ENCODE measurements around the gene BTBD9.

The BTBD9 gene

DNA sequence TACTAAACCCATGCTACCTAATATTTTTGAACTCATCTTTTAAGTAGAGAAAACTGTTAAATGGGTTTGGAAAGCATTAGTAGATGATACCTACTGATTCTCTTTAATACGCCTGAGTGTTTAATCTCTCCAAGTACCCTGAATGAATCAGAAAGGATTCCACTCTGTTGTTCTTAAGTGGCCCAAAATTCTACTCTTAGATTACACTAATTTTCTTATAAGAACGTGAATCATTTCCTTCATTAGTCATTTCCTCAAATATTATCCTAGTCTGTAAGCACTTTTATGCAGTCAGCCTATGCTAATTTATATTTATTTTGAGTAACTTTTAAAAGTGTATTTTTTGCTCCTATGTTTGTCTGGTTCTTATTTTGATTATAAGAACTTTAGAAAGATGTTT lies 380.0 kb downstream of the BTBD9 start:
- no peak overlapping the region for H3K4me2 ChIP-seq (ENCODE audit: low read length)
- H3K27ac ChIP-seq (ENCODE audit: low read depth, low read length), result no peak overlapping the region
- no peaks in the 10 kb centered on the region for H3K36me3 ChIP-seq (ENCODE audit: control insufficient read depth, low read length)
- H3K79me2 ChIP-seq (ENCODE audit: control insufficient read depth, low read length), result no peaks in the 10 kb centered on the region
- no peaks in the 10 kb centered on the region; the same call in 1 of the 2 replicates for H4K20me1 ChIP-seq (ENCODE audit: control insufficient read depth, insufficient read depth, low read depth, low read length)
- no peaks in the 10 kb centered on the region for H3F3A ChIP-seq (ENCODE audit: control insufficient read depth, insufficient read depth)
- H3K9me3 ChIP-seq (ENCODE audit: control insufficient read depth, insufficient read depth, low read length), result no peaks in the 10 kb centered on the region
- H3K9me2 ChIP-seq (replicated peaks; ENCODE audit: control insufficient read depth, low read length), result no peaks in the 10 kb centered on the region
- H3K4me3 ChIP-seq (ENCODE audit: low read length), result no peak overlapping the region
- no peaks in the 10 kb centered on the region for H3K4me1 ChIP-seq (ENCODE audit: control insufficient read depth, low read length)
- no peak for TF ChIP-seq EZH2phosphoT487 (IDR thresholded peaks at IDR 0.05; ENCODE audit: borderline replicate concordance, low read length)
- TF ChIP-seq, protein P1, sequence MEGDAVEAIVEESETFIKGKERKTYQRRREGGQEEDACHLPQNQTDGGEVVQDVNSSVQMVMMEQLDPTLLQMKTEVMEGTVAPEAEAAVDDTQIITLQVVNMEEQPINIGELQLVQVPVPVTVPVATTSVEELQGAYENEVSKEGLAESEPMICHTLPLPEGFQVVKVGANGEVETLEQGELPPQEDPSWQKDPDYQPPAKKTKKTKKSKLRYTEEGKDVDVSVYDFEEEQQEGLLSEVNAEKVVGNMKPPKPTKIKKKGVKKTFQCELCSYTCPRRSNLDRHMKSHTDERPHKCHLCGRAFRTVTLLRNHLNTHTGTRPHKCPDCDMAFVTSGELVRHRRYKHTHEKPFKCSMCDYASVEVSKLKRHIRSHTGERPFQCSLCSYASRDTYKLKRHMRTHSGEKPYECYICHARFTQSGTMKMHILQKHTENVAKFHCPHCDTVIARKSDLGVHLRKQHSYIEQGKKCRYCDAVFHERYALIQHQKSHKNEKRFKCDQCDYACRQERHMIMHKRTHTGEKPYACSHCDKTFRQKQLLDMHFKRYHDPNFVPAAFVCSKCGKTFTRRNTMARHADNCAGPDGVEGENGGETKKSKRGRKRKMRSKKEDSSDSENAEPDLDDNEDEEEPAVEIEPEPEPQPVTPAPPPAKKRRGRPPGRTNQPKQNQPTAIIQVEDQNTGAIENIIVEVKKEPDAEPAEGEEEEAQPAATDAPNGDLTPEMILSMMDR (IDR thresholded peaks at IDR 0.05; ENCODE audit: low read depth, low read length, poor library complexity, severe bottlenecking), result no peak
- no peaks in the 10 kb centered on the region for H3K27me3 ChIP-seq (ENCODE audit: control insufficient read depth, low read length)

DNA sequence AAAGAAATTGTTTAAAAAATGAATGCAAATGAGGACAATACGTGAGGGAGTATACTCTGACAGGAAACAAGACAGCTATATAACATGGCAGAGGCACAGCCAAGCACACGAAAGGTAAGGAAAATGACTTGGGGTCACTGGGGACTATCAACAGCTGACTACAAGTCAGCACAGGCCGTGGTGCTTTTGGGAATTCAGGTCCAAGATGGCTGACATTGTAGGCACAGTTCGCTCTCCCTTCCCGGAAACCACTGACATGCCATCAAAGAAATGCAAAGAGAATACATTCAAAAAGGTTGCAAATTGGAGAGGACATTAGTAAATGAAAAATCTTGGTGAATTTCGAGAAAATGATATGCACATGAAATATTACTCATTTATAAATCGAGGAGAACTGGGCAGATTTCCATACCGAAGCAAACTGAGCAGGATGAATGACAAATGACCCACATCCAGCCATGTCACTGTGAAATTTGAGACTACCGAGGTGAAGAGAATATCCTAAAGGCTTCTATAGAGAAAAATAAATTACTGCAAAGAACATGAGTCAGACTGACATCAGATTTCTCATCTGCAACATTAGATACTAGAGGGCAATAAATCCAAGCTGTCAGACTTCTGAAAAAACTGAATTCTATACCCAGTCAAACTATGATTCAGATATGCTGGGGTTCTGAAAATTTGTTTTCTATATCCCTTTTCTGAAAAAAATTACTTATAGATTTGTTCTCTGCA lies 391.1 kb downstream of the BTBD9 start:
- Histone ChIP-seq H4K20me1 (ENCODE audit: control insufficient read depth, insufficient read depth, low read depth, low read length) (no peaks in the 10 kb centered on the region), H3K9me2 (replicated peaks; ENCODE audit: control insufficient read depth, low read length) (no peaks in the 10 kb centered on the region), H3K4me3 (ENCODE audit: low read length) (no peak overlapping the region), H3K27me3 (ENCODE audit: control insufficient read depth, low read length) (no peaks in the 10 kb centered on the region), H3K4me2 (ENCODE audit: low read length) (no peak overlapping the region), H3F3A (ENCODE audit: control insufficient read depth, insufficient read depth) (no peaks in the 10 kb centered on the region), H3K79me2 (ENCODE audit: control insufficient read depth, low read length) (no peaks in the 10 kb centered on the region), H3K27ac (ENCODE audit: low read depth, low read length) (no peak overlapping the region), H3K9me3 (ENCODE audit: control insufficient read depth, insufficient read depth, low read length) (no peaks in the 10 kb centered on the region), H3K4me1 (ENCODE audit: control insufficient read depth, low read length) (no peaks in the 10 kb centered on the region), H3K36me3 (ENCODE audit: control insufficient read depth, low read length) (no peaks in the 10 kb centered on the region)
- TF ChIP-seq, protein P1 (IDR thresholded peaks at IDR 0.05; ENCODE audit: low read depth, low read length, poor library complexity, severe bottlenecking), result no peak
- TF ChIP-seq EZH2phosphoT487 (IDR thresholded peaks at IDR 0.05; ENCODE audit: borderline replicate concordance, low read length), result no peak

DNA sequence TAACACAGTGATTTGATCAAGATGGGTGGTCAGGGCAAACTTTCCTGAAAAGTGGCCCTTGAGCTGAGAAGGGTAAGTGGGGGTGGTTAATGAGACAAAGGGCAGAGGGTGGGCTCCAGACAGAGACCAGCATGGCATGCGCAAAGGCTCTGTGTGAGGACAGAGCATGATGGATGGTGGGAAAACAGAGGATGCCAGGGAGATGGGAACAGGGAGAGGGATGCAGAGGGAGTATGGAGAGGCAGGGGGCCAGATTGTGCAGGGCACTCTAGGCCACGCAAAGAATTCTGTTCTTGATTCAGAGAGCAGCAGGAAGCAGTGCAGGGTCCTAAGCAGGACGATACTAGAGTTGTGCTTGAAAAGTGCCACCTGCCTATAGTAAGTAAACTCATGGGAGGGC lies 394.4 kb downstream of the BTBD9 start:
- no peaks in the 10 kb centered on the region for H3K9me3 ChIP-seq (ENCODE audit: control insufficient read depth, insufficient read depth, low read length)
- H3K27me3 ChIP-seq (ENCODE audit: control insufficient read depth, low read length), result no peaks in the 10 kb centered on the region
- no peaks in the 10 kb centered on the region for H3K36me3 ChIP-seq (ENCODE audit: control insufficient read depth, low read length)
- H3K4me2 ChIP-seq (ENCODE audit: low read length), result no peak overlapping the region
- no peaks in the 10 kb centered on the region for H3F3A ChIP-seq (ENCODE audit: control insufficient read depth, insufficient read depth)
- no peaks in the 10 kb centered on the region for H3K79me2 ChIP-seq (ENCODE audit: control insufficient read depth, low read length)
- TF ChIP-seq, protein P1 (IDR thresholded peaks at IDR 0.05; ENCODE audit: low read depth, low read length, poor library complexity, severe bottlenecking), result no peak
- no peak overlapping the region for H3K27ac ChIP-seq (ENCODE audit: low read depth, low read length)
- no peak overlapping the region for H3K4me3 ChIP-seq (ENCODE audit: low read length)
- no peaks in the 10 kb centered on the region for H4K20me1 ChIP-seq (ENCODE audit: control insufficient read depth, insufficient read depth, low read depth, low read length)
- H3K4me1 ChIP-seq (ENCODE audit: control insufficient read depth, low read length), result no peaks in the 10 kb centered on the region
- no peaks in the 10 kb centered on the region for H3K9me2 ChIP-seq (replicated peaks; ENCODE audit: control insufficient read depth, low read length)

All from DOHH2 (cell line).